Peyer's patch (tissue), 4 donors: Measurements from ENCODE around the gene DOCK11. TPM values are rescaled to one million over a fixed set of nuclear protein-coding genes. Genes with fewer than 3 reads are reported as not detected.
A peak's percentile ranks its signal among the peaks of the same experiment; 100 is the strongest.

Experiments used
- DNase-seq, 3 donors: peaks; one replicate each; pipeline ENCODE4 v3.0.0-alpha.2; 2017 to 2019
- H3K27ac ChIP-seq, 4 donors: fragments of 200-600 bp; sonication (generic); one replicate each; pipeline ENCODE4 v1.5.1; 2016 to 2019
- H3K27me3 ChIP-seq, 2 donors: fragments of 200-600 bp; sonication (generic); one replicate each; pipeline ENCODE4 v1.5.1; 2019
- H3K36me3 ChIP-seq, 3 donors: fragments of 200-600 bp; sonication (generic); one replicate each; pipeline ENCODE4 v1.5.1; 2016 to 2019
- H3K4me1 ChIP-seq, 4 donors: fragments of 200-600 bp; sonication (generic); one replicate each; pipeline ENCODE4 v1.5.1; 2016 to 2019
- H3K4me3 ChIP-seq, 4 donors: fragments of 200-600 bp; sonication (generic); 1 replicate in 3 of 4; 2 replicates in 1 of 4; pipeline ENCODE4 v1.5.1; 2016 to 2019; ENCODE audit warnings: mild to moderate bottlenecking in 1 of 4
- H3K9me3 ChIP-seq, 4 donors: fragments of 200-600 bp; sonication (generic); one replicate each; pipeline ENCODE4 v1.5.1; 2016 to 2019; ENCODE audit warnings: mild to moderate bottlenecking in 1 of 4
- CTCF ChIP-seq, 6 experiments: fragments of 450-650 bp in 4 of 6; fragments of 200-600 bp in 2 of 6; sonication (generic) in 1 of 6; IDR thresholded peaks; one replicate each; pipeline ENCODE4 v1.5.1; 2017 to 2019; ENCODE audit warnings: antibody characterized with exemption in 6 of 6, mild to moderate bottlenecking in 3 of 6, moderate library complexity in 1 of 6
- POLR2A ChIP-seq, 2 donors: fragments of 450-650 bp; IDR thresholded peaks; one replicate each; pipeline ENCODE4 v1.5.1; 2017; ENCODE audit warnings: antibody characterized with exemption in 2 of 2, mild to moderate bottlenecking in 2 of 2, moderate library complexity in 2 of 2
- total RNA-seq, 4 donors: library from RNA; depleted of rRNA; stranded (reverse); fragments of >200 nt; gene quantifications; one replicate each; pipeline ENCODE4 v1.1.0, GENCODE V29; 2016

DOCK11 gene
- total RNA-seq, 4 donors from 2014 or later = 5.6 to 34.7 (median 10.4) TPM

GRCh38 chrX:118634336-118634735 lies 138.7 kb downstream of the DOCK11 start:
- Histone ChIP-seq H3K27me3 (no peaks in the 10 kb centered on the region), H3K9me3 (no peaks in the 10 kb centered on the region), H3K27ac (no peak overlapping the region), H3K4me3 (no peak overlapping the region), H3K36me3 (no peaks in the 10 kb centered on the region), H3K4me1 (no peaks in the 10 kb centered on the region)
- no peak for DNase-seq
- TF ChIP-seq CTCF (IDR thresholded peaks at IDR 0.05) = no peak
- no peak for TF ChIP-seq POLR2A (IDR thresholded peaks at IDR 0.05)

GRCh38 chrX:118637997-118638396 lies 142.4 kb downstream of the DOCK11 start:
- H3K9me3 ChIP-seq = no peaks in the 10 kb centered on the region
- no peak for DNase-seq
- H3K4me1 ChIP-seq = no peaks in the 10 kb centered on the region
- H3K27me3 ChIP-seq = no peaks in the 10 kb centered on the region
- H3K27ac ChIP-seq = no peak overlapping the region
- no peak overlapping the region for H3K4me3 ChIP-seq
- H3K36me3 ChIP-seq = no peaks in the 10 kb centered on the region
- TF ChIP-seq CTCF (IDR thresholded peaks at IDR 0.05) (peak in 3 of 6 experiments; percentile 26 to 50 (median 36)), POLR2A (IDR thresholded peaks at IDR 0.05) (no peak)

- no peak for TF ChIP-seq POLR2A (IDR thresholded peaks at IDR 0.05)
- TF ChIP-seq CTCF (IDR thresholded peaks at IDR 0.05) = peak in 4 of 6 experiments; percentile 6 to 70 (median 59)
Measured at GRCh38 chrX:118644378-118644777, 148.8 kb downstream of the DOCK11 start.

GRCh38 chrX:118652717-118653116 lies 157.1 kb downstream of the DOCK11 start:
- H3K27me3 ChIP-seq = no peaks in the 10 kb centered on the region
- H3K9me3 ChIP-seq = no peaks in the 10 kb centered on the region
- no peak overlapping the region for H3K27ac ChIP-seq
- H3K36me3 ChIP-seq = no peaks in the 10 kb centered on the region
- no peaks in the 10 kb centered on the region for H3K4me1 ChIP-seq
- TF ChIP-seq POLR2A (IDR thresholded peaks at IDR 0.05) (no peak), CTCF (IDR thresholded peaks at IDR 0.05) (no peak)
- H3K4me3 ChIP-seq = no peak overlapping the region
- DNase-seq = no peak

More at GRCh38 chrX:118644378-118644777, 148.8 kb downstream of the DOCK11 start:
- no peaks in the 10 kb centered on the region for H3K36me3 ChIP-seq
- no peaks in the 10 kb centered on the region for H3K4me1 ChIP-seq
- no peak overlapping the region for H3K27ac ChIP-seq
- H3K4me3 ChIP-seq = no peak overlapping the region
- DNase-seq = no peak
- no peaks in the 10 kb centered on the region for H3K9me3 ChIP-seq
- no peaks in the 10 kb centered on the region for H3K27me3 ChIP-seq

- Histone ChIP-seq H3K4me1 (no peaks in the 10 kb centered on the region), H3K27ac (no peak overlapping the region), H3K27me3 (no peaks in the 10 kb centered on the region), H3K4me3 (no peak overlapping the region), H3K9me3 (no peaks in the 10 kb centered on the region), H3K36me3 (no peaks in the 10 kb centered on the region)
- DNase-seq = no peak
- TF ChIP-seq POLR2A (IDR thresholded peaks at IDR 0.05) (no peak), CTCF (IDR thresholded peaks at IDR 0.05) (no peak)
Measured at GRCh38 chrX:118654331-118654730, 158.7 kb downstream of the DOCK11 start.
